Measurements from ENCODE around the gene EFNA1.

EFNA1 gene

GRCh38 chr1:155127967-155128754 is 485 bp downstream of the EFNA1 start:
- no peaks in the 10 kb centered on the region for H3K36me3 Mint-ChIP-seq
- peak overlapping the region; percentile 58 for H3K27ac Mint-ChIP-seq
- no peaks in the 10 kb centered on the region for H3K9me3 Mint-ChIP-seq (ENCODE audit: low read depth)
- peaks cover 33% of the 10 kb centered on the region for H3K4me1 Mint-ChIP-seq (ENCODE audit: low read depth)
- no peaks in the 10 kb centered on the region for H3K27me3 Mint-ChIP-seq
- H3K4me3 Mint-ChIP-seq: peak overlapping the region; percentile 81

GRCh38 chr1:155128755-155129473 is 1.2 kb downstream of the EFNA1 start:
- peak overlapping the region; percentile 58 for H3K27ac Mint-ChIP-seq
- H3K27me3 Mint-ChIP-seq: no peaks in the 10 kb centered on the region

GRCh38 chr1:155130272-155131006 is 2.8 kb downstream of the EFNA1 start:
- Mint-ChIP-seq H3K4me1 (ENCODE audit: low read depth) (peaks cover 46% of the 10 kb centered on the region), H3K27ac (peak overlapping the region; percentile 62), H3K36me3 (no peaks in the 10 kb centered on the region), H3K27me3 (no peaks in the 10 kb centered on the region), H3K9me3 (ENCODE audit: low read depth) (no peaks in the 10 kb centered on the region), H3K4me3 (peak overlapping the region; percentile 60)

More at GRCh38 chr1:155128755-155129473, 1.2 kb downstream of the EFNA1 start:
- Mint-ChIP-seq H3K4me3 (peak overlapping the region; percentile 81), H3K9me3 (ENCODE audit: low read depth) (no peaks in the 10 kb centered on the region), H3K4me1 (ENCODE audit: low read depth) (peaks cover 33% of the 10 kb centered on the region), H3K36me3 (no peaks in the 10 kb centered on the region)

GRCh38 chr1:155131285-155131684 is 3.6 kb downstream of the EFNA1 start:
- Mint-ChIP-seq H3K4me1 (ENCODE audit: low read depth) (peaks cover 45% of the 10 kb centered on the region), H3K9me3 (ENCODE audit: low read depth) (no peaks in the 10 kb centered on the region), H3K36me3 (no peaks in the 10 kb centered on the region), H3K4me3 (no peak overlapping the region), H3K27me3 (no peaks in the 10 kb centered on the region), H3K27ac (no peak overlapping the region)

GRCh38 chr1:155131856-155132255 is 4.2 kb downstream of the EFNA1 start:
- Mint-ChIP-seq H3K9me3 (ENCODE audit: low read depth) (no peaks in the 10 kb centered on the region), H3K27ac (no peak overlapping the region), H3K4me1 (ENCODE audit: low read depth) (peaks cover 45% of the 10 kb centered on the region), H3K27me3 (no peaks in the 10 kb centered on the region), H3K4me3 (no peak overlapping the region), H3K36me3 (no peaks in the 10 kb centered on the region)

GRCh38 chr1:155133799-155134281 is 6.2 kb downstream of the EFNA1 start:
- Mint-ChIP-seq H3K4me1 (ENCODE audit: low read depth) (peaks cover 49% of the 10 kb centered on the region), H3K4me3 (no peak overlapping the region), H3K9me3 (ENCODE audit: low read depth) (no peaks in the 10 kb centered on the region), H3K36me3 (peaks cover 4% of the 10 kb centered on the region), H3K27me3 (no peaks in the 10 kb centered on the region), H3K27ac (peak overlapping the region; percentile 7)

- H3K27me3 Mint-ChIP-seq: no peaks in the 10 kb centered on the region
- H3K36me3 Mint-ChIP-seq: peaks cover 4% of the 10 kb centered on the region
- peak overlapping the region; percentile 98 for H3K4me3 Mint-ChIP-seq
- H3K4me1 Mint-ChIP-seq (ENCODE audit: low read depth): peaks cover 47% of the 10 kb centered on the region
- peak overlapping the region; percentile 98 for H3K27ac Mint-ChIP-seq
- H3K9me3 Mint-ChIP-seq (ENCODE audit: low read depth): no peaks in the 10 kb centered on the region
Observed at GRCh38 chr1:155134322-155134721, 6.6 kb downstream of the EFNA1 start.

- Mint-ChIP-seq H3K9me3 (ENCODE audit: low read depth) (no peaks in the 10 kb centered on the region), H3K4me3 (peak overlapping the region; percentile 98), H3K27me3 (no peaks in the 10 kb centered on the region), H3K4me1 (ENCODE audit: low read depth) (peaks cover 45% of the 10 kb centered on the region), H3K36me3 (peaks cover 4% of the 10 kb centered on the region), H3K27ac (peak overlapping the region; percentile 98)
Observed at GRCh38 chr1:155134880-155135414, 7.3 kb downstream of the EFNA1 start.

- peak within 1 kb of the TSS; percentile 98 for H3K27ac Mint-ChIP-seq
Observed at GRCh38 chr1:155135415-155136028, 7.8 kb downstream of the EFNA1 start, which contains the start of gene SLC50A1. TSS of gene SLC50A1 (plus strand) at chr1:155135852. CDS start at chr1:155135912, 60 bp downstream.

GRCh38 chr1:155136748-155137147 is 9.1 kb downstream of the EFNA1 start:
- Mint-ChIP-seq H3K27ac (peak overlapping the region; percentile 98), H3K4me3 (peak overlapping the region; percentile 98), H3K9me3 (ENCODE audit: low read depth) (no peaks in the 10 kb centered on the region), H3K27me3 (no peaks in the 10 kb centered on the region), H3K36me3 (peaks cover 4% of the 10 kb centered on the region), H3K4me1 (ENCODE audit: low read depth) (peaks cover 45% of the 10 kb centered on the region)

More at GRCh38 chr1:155135415-155136028, 7.8 kb downstream of the EFNA1 start, which contains the start of gene SLC50A1:
- Mint-ChIP-seq H3K4me1 (ENCODE audit: low read depth) (peaks cover 45% of the 10 kb centered on the region), H3K36me3 (peaks cover 4% of the 10 kb centered on the region), H3K9me3 (ENCODE audit: low read depth) (no peaks in the 10 kb centered on the region), H3K27me3 (no peaks in the 10 kb centered on the region), H3K4me3 (peak within 1 kb of the TSS; percentile 98)

- peaks cover 45% of the 10 kb centered on the region for H3K4me1 Mint-ChIP-seq (ENCODE audit: low read depth)
Observed at GRCh38 chr1:155137154-155137949, 9.7 kb downstream of the EFNA1 start.

GRCh38 chr1:155139895-155140629 is 12.4 kb downstream of the EFNA1 start, which contains the start of gene DPM3:
TSS of gene DPM3 (minus strand) at chr1:155140531. CDS start at chr1:155140240, 291 bp downstream.
- H3K27ac Mint-ChIP-seq: peak within 1 kb of the TSS; percentile 94
- H3K4me3 Mint-ChIP-seq: peak within 1 kb of the TSS; percentile 98
- no peaks in the 10 kb centered on the region for H3K9me3 Mint-ChIP-seq (ENCODE audit: low read depth)
- no peaks in the 10 kb centered on the region for H3K27me3 Mint-ChIP-seq
- H3K36me3 Mint-ChIP-seq: peaks cover 4% of the 10 kb centered on the region
- peaks cover 36% of the 10 kb centered on the region for H3K4me1 Mint-ChIP-seq (ENCODE audit: low read depth)

More at GRCh38 chr1:155137154-155137949, 9.7 kb downstream of the EFNA1 start:
- Mint-ChIP-seq H3K4me3 (peak overlapping the region; percentile 98), H3K9me3 (ENCODE audit: low read depth) (no peaks in the 10 kb centered on the region), H3K36me3 (peaks cover 4% of the 10 kb centered on the region), H3K27ac (peak overlapping the region; percentile 98), H3K27me3 (no peaks in the 10 kb centered on the region)

- Mint-ChIP-seq H3K36me3 (peaks cover 4% of the 10 kb centered on the region), H3K27me3 (peaks cover 2% of the 10 kb centered on the region), H3K4me1 (ENCODE audit: low read depth) (peaks cover 31% of the 10 kb centered on the region), H3K4me3 (peak overlapping the region; percentile 98), H3K27ac (peak overlapping the region; percentile 94), H3K9me3 (ENCODE audit: low read depth) (no peaks in the 10 kb centered on the region)
Observed at GRCh38 chr1:155140630-155140953, 12.9 kb downstream of the EFNA1 start.
